H1 (cell line): ENCODE measurements around the gene PRKAR1B.

Source experiments
- CBX5 ChIP-seq: fragments of 300-800, 300-1000 bp; sonication (generic); IDR thresholded peaks from 2 replicates; pipeline ENCODE4 v1.7.1; 2016; ENCODE audit warnings: antibody characterized with exemption, low read length, low read depth
- EGR1 ChIP-seq: IDR thresholded peaks from 2 replicates; pipeline ENCODE4 v1.6.1; 2011; ENCODE audit warnings: low read depth, low read length, borderline replicate concordance
- EP300 ChIP-seq, 2 experiments: IDR thresholded peaks; 1 replicate in 1 of 2; 2 replicates in 1 of 2; pipeline ENCODE4 v1.6.1; 2011 to 2012; ENCODE audit warnings: low read depth in 2 of 2, low read length in 2 of 2, mild to moderate bottlenecking in 2 of 2, borderline replicate concordance in 1 of 2, inconsistent platforms in 1 of 2, moderate library complexity in 1 of 2
- KDM1A ChIP-seq: fragments of 200-600, 300-600 bp; sonication (generic); IDR thresholded peaks from 2 replicates; pipeline ENCODE4 v1.7.1; 2016; ENCODE audit warnings: mild to moderate bottlenecking, low read length, borderline replicate concordance
- POLR2A ChIP-seq, 2 experiments: IDR thresholded peaks; 1 replicate in 1 of 2; 2 replicates in 1 of 2; pipeline ENCODE4 v1.6.1; 2011; ENCODE audit warnings: low read depth in 2 of 2, low read length in 2 of 2, mild to moderate bottlenecking in 2 of 2; ENCODE audit errors: control extremely low read depth in 1 of 2
- POLR2AphosphoS5 ChIP-seq: IDR thresholded peaks from 2 replicates; pipeline ENCODE4 v1.6.1; 2011; ENCODE audit warnings: low read depth, low read length
- RAD21 ChIP-seq, 2 experiments: IDR thresholded peaks in 1 of 2; conservative IDR thresholded peaks in 1 of 2; 2 replicates each; pipeline ENCODE4 v1.6.1; 2011; ENCODE audit warnings: low read depth in 2 of 2, low read length in 2 of 2, improper control_type of control experiment in 1 of 2, inconsistent platforms in 1 of 2, mild to moderate bottlenecking in 1 of 2, moderate library complexity in 1 of 2
- SAP30 ChIP-seq: fragments of 300-600 bp; sonication (generic); IDR thresholded peaks from 2 replicates; pipeline ENCODE4 v1.7.1; 2012; ENCODE audit warnings: low read length, moderate library complexity, mild to moderate bottlenecking, inconsistent platforms; ENCODE audit not compliant: insufficient read depth, insufficient replicate concordance
- SP4 ChIP-seq: IDR thresholded peaks from 2 replicates; pipeline ENCODE4 v1.6.1; 2012; ENCODE audit warnings: low read length, inconsistent platforms
- TAF1 ChIP-seq: IDR thresholded peaks from 2 replicates; pipeline ENCODE4 v1.6.1; 2011; ENCODE audit warnings: mild to moderate bottlenecking, low read depth, low read length
- TF ChIP-seq, protein P1 (sequence below), 3 experiments: IDR thresholded peaks; 1 replicate in 2 of 3; 2 replicates in 1 of 3; pipeline versions ENCODE4 v1.5.1 to v1.6.1; 2011; ENCODE audit warnings: low read length in 3 of 3, mild to moderate bottlenecking in 3 of 3, inconsistent platforms in 2 of 3, low read depth in 1 of 3, moderate library complexity in 1 of 3; ENCODE audit not compliant: insufficient read depth in 1 of 3; ENCODE audit errors: control extremely low read depth in 1 of 3

DNA sequence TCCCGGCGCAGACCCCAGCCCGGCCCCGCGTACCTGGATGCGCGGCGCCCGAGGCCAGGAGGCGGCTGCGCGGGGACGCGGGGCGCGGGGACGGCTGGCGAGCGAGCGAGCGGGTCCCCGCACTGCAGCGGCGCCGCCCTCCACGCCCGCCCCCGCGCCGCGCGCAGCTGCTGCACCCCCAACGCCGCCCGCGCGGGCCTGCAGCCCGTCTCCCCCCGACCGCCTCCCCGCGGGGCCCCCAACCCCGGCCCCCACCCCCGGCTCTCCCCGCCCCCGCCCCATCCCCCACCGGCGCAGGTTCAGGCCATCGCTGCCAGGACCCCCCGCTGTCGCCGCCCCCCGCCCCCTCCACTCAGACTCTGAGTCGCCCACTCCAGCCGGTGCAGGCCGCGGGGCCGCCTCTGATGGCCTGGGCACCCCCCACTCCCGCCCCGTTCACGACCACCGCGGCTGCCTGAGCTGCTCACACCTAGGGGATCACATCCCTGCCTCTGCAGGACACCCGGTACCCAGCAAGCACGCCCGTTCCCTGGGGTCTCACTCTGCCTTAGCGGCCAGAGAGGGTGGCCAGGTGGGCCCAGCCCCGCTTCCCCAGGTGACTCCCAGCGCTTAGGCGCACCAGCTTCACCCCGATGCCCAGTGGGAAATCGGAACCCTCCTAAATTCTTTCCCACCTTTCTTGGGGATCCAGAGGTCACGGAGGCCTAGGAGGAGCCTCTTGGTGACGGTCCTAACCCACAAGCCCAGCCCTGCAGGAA is 14.5 kb downstream of the PRKAR1B start:
- TF ChIP-seq EP300 (IDR thresholded peaks at IDR 0.05; ENCODE audit: borderline replicate concordance in 1 of 2, low read depth in 2 of 2, low read length in 2 of 2) (no peak), SAP30 (no peak), SP4 (no peak), POLR2AphosphoS5 (no peak), POLR2A (IDR thresholded peaks at IDR 0.05; ENCODE audit: control extremely low read depth in 1 of 2, low read depth in 2 of 2, low read length in 2 of 2) (no peak), CBX5 (no peak), RAD21 (IDR thresholded peaks at IDR 0.05 in 1 of 2, conservative IDR thresholded peaks at IDR 0.05 in 1 of 2; ENCODE audit: low read depth in 2 of 2, low read length in 2 of 2) (no peak), KDM1A (no peak), TAF1 (no peak), EGR1 (no peak)
- TF ChIP-seq, protein P1, sequence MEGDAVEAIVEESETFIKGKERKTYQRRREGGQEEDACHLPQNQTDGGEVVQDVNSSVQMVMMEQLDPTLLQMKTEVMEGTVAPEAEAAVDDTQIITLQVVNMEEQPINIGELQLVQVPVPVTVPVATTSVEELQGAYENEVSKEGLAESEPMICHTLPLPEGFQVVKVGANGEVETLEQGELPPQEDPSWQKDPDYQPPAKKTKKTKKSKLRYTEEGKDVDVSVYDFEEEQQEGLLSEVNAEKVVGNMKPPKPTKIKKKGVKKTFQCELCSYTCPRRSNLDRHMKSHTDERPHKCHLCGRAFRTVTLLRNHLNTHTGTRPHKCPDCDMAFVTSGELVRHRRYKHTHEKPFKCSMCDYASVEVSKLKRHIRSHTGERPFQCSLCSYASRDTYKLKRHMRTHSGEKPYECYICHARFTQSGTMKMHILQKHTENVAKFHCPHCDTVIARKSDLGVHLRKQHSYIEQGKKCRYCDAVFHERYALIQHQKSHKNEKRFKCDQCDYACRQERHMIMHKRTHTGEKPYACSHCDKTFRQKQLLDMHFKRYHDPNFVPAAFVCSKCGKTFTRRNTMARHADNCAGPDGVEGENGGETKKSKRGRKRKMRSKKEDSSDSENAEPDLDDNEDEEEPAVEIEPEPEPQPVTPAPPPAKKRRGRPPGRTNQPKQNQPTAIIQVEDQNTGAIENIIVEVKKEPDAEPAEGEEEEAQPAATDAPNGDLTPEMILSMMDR (IDR thresholded peaks at IDR 0.05; ENCODE audit: control extremely low read depth in 1 of 3, insufficient read depth in 1 of 3, low read depth in 1 of 3, low read length in 3 of 3) = no peak
